WTC11 (cell line): Measurements from ENCODE around the gene ZBTB34. TPM values are rescaled to one million over a fixed set of nuclear protein-coding genes. Genes with fewer than 3 reads are reported as not detected.

Experiments used
- ATAC-seq: fragments of 200-7000 bp; cut with Tn5 transposase; 2 replicates; pipeline ENCODE4 v1.10.0; 2021; ENCODE audit warnings: mild to moderate bottlenecking, moderate library complexity
- CTCF ChIA-PET: fragments of 300-600 bp; sonication (Branson Sonifier 250); formaldehyde crosslinking; loops from one replicate; lab custom pipeline; 2021; ENCODE audit warnings: antibody characterized with exemption; lab: Charles Lee
- POLR2A ChIA-PET: fragments of 350-600 bp; sonication (Branson Sonifier 250); formaldehyde crosslinking; loops from one replicate; lab custom pipeline; 2021; ENCODE audit warnings: antibody characterized with exemption; lab: Charles Lee
- DNase-seq: peaks from one replicate; pipeline ENCODE4 v3.0.0; 2021; ENCODE audit warnings: low spot score
- H3K27ac Mint-ChIP-seq: 2 replicates; pipeline ENCODE4 v1.8.0; 2021; ENCODE audit warnings: mixed read lengths
- H3K27me3 Mint-ChIP-seq: 2 replicates; pipeline ENCODE4 v1.8.0; 2021; ENCODE audit warnings: low read depth, mild to moderate bottlenecking, moderate library complexity, mixed read lengths
- H3K36me3 Mint-ChIP-seq: 2 replicates; pipeline ENCODE4 v1.8.0; 2021; ENCODE audit warnings: mixed read lengths
- H3K4me1 Mint-ChIP-seq: 2 replicates; pipeline ENCODE4 v1.8.0; 2022; ENCODE audit warnings: mixed read lengths
- H3K4me3 Mint-ChIP-seq: 2 replicates; pipeline ENCODE4 v1.8.0; 2021; ENCODE audit warnings: mild to moderate bottlenecking, moderate library complexity, mixed read lengths
- H3K9me3 Mint-ChIP-seq: 2 replicates; pipeline ENCODE4 v1.8.0; 2021; ENCODE audit warnings: mixed read lengths
- ELF4 ChIP-seq: sonication (generic); formaldehyde crosslinking; IDR thresholded peaks from 2 replicates; pipeline ENCODE4 v1.8.1; 2022; ENCODE audit warnings: low read depth, mild to moderate bottlenecking, moderate library complexity, missing genetic modification reagents
- ESRRA ChIP-seq: sonication (generic); formaldehyde crosslinking; IDR thresholded peaks from 2 replicates; pipeline ENCODE4 v1.8.1; 2022; ENCODE audit warnings: mild to moderate bottlenecking, missing genetic modification reagents, borderline replicate concordance
- GRHL2 ChIP-seq: fragments of 250-450 bp; sonication (Bioruptor Pico); IDR thresholded peaks from 2 replicates; pipeline ENCODE4 v1.8.0; 2022; ENCODE audit warnings: mild to moderate bottlenecking, moderate library complexity; ENCODE audit not compliant: insufficient replicate concordance, severe bottlenecking
- KAT7 ChIP-seq: sonication (generic); formaldehyde crosslinking; IDR thresholded peaks from 2 replicates; pipeline ENCODE4 v1.8.1; 2023; ENCODE audit warnings: missing genetic modification reagents, mild to moderate bottlenecking, borderline replicate concordance
- TCF7 ChIP-seq: sonication (generic); formaldehyde crosslinking; IDR thresholded peaks from 2 replicates; pipeline ENCODE4 v1.8.0; 2022; ENCODE audit warnings: mild to moderate bottlenecking, low read depth, missing genetic modification reagents, moderate library complexity
- ZNF396 ChIP-seq: fragments of 250-450 bp; sonication (Bioruptor Pico); IDR thresholded peaks from 2 replicates; pipeline ENCODE4 v1.8.0; 2021; ENCODE audit warnings: mild to moderate bottlenecking, moderate library complexity, borderline replicate concordance
- ZNF671 ChIP-seq: fragments of 250-450 bp; sonication (Bioruptor Pico); IDR thresholded peaks from 2 replicates; pipeline ENCODE4 v1.8.0; 2021; ENCODE audit warnings: mild to moderate bottlenecking
- total RNA-seq: library from RNA; stranded (reverse); gene quantifications from 3 replicates; pipeline ENCODE4 v1.2.3, GENCODE V29; 2021
- TF ChIP-seq, protein P1 (sequence below): sonication (generic); formaldehyde crosslinking; IDR thresholded peaks from 2 replicates; pipeline ENCODE4 v1.8.0; 2022; ENCODE audit warnings: mild to moderate bottlenecking, missing genetic modification reagents
- TF ChIP-seq, protein P2 (sequence below): sonication (generic); formaldehyde crosslinking; IDR thresholded peaks from 2 replicates; pipeline ENCODE4 v1.8.0; 2022; ENCODE audit warnings: missing genetic modification reagents
- TF ChIP-seq, protein P3 (sequence below): sonication (generic); formaldehyde crosslinking; IDR thresholded peaks from 2 replicates; pipeline ENCODE4 v1.8.1; 2022; ENCODE audit warnings: missing genetic modification reagents, borderline replicate concordance
- TF ChIP-seq, protein P4 (sequence below): fragments of 250-450 bp; sonication (Bioruptor Pico); conservative IDR thresholded peaks from 2 replicates; pipeline ENCODE4 v1.9.0; 2021; ENCODE audit warnings: mild to moderate bottlenecking
- TF ChIP-seq, protein P5 (sequence below): fragments of 250-450 bp; sonication (Bioruptor Pico); IDR thresholded peaks from 2 replicates; pipeline ENCODE4 v1.9.0; 2021; ENCODE audit warnings: mild to moderate bottlenecking, borderline replicate concordance
- TF ChIP-seq, protein P6 (sequence below): sonication (generic); formaldehyde crosslinking; IDR thresholded peaks from 2 replicates; pipeline ENCODE4 v1.8.1; 2023; ENCODE audit warnings: mild to moderate bottlenecking, missing genetic modification reagents, borderline replicate concordance

Gene ZBTB34
- total RNA-seq, 1 experiment from 2014 or later = 18.4 TPM

DNA sequence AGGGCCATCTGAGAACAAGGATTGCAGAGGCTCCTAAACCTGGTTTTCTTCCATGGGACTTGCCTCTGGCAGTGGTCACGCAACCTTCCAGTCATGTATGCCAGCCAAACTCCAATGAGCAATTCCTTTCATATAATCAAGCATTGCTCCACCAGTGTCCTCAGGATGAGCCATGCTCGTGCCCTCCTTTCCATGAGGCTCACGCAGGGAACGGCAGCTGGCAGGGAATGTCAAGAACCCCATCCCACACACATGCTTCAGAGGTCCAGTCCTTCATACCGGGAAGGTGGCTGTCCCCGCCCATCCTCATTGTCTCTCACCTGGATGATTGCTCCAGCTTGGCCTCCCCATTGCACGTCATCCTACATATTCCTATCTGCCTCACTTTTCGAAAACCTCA lies 13.4 kb upstream of the ZBTB34 start:
- Mint-ChIP-seq H3K36me3 (no peaks in the 10 kb centered on the region), H3K4me1 (no peaks in the 10 kb centered on the region), H3K9me3 (no peaks in the 10 kb centered on the region), H3K27me3 (peaks cover 6% of the 10 kb centered on the region), H3K27ac (no peak overlapping the region), H3K4me3 (no peak overlapping the region)
- POLR2A ChIA-PET = interaction anchor here (1.1 kb wide), 1 partner anchor 42 kb away, joined by 3 read pairs; the partner anchor contains the start of gene ZBTB43
- CTCF ChIA-PET = interaction anchor here (0.6 to 1.0 kb wide), 3 partner anchors 13 to 888 kb away, joined by 4 to 6 read pairs (median 4); partner anchors contain the start of gene ZBTB34
- DNase-seq (no peak), ATAC-seq (no peak)
- TF ChIP-seq ELF4 (CRISPR knock-in tag) = no peak
- TF ChIP-seq, protein P1, sequence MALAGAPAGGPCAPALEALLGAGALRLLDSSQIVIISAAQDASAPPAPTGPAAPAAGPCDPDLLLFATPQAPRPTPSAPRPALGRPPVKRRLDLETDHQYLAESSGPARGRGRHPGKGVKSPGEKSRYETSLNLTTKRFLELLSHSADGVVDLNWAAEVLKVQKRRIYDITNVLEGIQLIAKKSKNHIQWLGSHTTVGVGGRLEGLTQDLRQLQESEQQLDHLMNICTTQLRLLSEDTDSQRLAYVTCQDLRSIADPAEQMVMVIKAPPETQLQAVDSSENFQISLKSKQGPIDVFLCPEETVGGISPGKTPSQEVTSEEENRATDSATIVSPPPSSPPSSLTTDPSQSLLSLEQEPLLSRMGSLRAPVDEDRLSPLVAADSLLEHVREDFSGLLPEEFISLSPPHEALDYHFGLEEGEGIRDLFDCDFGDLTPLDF (CRISPR knock-in tag) = no peak
- TF ChIP-seq, protein P2, sequence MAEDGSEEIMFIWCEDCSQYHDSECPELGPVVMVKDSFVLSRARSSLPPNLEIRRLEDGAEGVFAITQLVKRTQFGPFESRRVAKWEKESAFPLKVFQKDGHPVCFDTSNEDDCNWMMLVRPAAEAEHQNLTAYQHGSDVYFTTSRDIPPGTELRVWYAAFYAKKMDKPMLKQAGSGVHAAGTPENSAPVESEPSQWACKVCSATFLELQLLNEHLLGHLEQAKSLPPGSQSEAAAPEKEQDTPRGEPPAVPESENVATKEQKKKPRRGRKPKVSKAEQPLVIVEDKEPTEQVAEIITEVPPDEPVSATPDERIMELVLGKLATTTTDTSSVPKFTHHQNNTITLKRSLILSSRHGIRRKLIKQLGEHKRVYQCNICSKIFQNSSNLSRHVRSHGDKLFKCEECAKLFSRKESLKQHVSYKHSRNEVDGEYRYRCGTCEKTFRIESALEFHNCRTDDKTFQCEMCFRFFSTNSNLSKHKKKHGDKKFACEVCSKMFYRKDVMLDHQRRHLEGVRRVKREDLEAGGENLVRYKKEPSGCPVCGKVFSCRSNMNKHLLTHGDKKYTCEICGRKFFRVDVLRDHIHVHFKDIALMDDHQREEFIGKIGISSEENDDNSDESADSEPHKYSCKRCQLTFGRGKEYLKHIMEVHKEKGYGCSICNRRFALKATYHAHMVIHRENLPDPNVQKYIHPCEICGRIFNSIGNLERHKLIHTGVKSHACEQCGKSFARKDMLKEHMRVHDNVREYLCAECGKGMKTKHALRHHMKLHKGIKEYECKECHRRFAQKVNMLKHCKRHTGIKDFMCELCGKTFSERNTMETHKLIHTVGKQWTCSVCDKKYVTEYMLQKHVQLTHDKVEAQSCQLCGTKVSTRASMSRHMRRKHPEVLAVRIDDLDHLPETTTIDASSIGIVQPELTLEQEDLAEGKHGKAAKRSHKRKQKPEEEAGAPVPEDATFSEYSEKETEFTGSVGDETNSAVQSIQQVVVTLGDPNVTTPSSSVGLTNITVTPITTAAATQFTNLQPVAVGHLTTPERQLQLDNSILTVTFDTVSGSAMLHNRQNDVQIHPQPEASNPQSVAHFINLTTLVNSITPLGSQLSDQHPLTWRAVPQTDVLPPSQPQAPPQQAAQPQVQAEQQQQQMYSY = no peak
- no peak for TF ChIP-seq ZNF671
- no peak for TF ChIP-seq TCF7 (CRISPR knock-in tag)
- TF ChIP-seq, protein P3, sequence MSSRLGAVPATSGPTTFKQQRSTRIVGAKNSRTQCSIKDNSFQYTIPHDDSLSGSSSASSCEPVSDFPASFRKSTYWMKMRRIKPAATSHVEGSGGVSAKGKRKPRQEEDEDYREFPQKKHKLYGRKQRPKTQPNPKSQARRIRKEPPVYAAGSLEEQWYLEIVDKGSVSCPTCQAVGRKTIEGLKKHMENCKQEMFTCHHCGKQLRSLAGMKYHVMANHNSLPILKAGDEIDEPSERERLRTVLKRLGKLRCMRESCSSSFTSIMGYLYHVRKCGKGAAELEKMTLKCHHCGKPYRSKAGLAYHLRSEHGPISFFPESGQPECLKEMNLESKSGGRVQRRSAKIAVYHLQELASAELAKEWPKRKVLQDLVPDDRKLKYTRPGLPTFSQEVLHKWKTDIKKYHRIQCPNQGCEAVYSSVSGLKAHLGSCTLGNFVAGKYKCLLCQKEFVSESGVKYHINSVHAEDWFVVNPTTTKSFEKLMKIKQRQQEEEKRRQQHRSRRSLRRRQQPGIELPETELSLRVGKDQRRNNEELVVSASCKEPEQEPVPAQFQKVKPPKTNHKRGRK = no peak
- TF ChIP-seq, protein P4, sequence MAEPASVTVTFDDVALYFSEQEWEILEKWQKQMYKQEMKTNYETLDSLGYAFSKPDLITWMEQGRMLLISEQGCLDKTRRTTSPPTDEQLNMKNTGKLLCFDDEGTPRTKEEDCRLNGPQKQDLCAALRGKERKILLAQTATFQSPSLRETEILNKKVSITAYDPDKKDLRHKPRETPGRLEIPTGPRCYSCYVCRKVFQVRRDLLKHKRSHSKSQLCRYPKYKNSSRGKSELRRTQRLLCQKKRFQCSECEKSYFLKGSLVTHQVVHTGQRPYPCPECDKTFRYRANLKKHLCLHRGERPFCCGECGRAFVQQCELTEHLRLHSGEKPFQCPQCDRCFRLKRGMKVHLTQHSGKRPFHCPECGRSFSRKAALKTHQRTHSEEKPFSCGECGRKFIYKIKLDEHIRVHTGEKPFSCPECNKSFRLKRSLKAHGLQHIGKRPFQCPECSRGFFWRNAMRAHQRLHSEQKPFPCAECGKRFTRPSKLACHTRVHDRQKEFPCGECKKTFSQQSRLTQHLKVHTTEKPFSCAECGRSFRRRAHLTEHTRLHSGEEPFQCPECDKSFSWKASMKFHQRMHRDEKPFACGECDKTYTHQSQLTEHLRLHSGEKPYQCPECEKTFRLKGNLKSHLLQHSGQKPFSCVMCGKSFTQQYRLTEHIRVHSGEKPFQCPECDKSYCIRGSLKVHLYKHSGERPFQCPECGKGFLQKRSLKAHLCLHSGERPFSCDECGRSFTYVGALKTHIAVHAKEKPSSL = no peak
- no peak for TF ChIP-seq ZNF396 (CRISPR knock-in tag)

DNA sequence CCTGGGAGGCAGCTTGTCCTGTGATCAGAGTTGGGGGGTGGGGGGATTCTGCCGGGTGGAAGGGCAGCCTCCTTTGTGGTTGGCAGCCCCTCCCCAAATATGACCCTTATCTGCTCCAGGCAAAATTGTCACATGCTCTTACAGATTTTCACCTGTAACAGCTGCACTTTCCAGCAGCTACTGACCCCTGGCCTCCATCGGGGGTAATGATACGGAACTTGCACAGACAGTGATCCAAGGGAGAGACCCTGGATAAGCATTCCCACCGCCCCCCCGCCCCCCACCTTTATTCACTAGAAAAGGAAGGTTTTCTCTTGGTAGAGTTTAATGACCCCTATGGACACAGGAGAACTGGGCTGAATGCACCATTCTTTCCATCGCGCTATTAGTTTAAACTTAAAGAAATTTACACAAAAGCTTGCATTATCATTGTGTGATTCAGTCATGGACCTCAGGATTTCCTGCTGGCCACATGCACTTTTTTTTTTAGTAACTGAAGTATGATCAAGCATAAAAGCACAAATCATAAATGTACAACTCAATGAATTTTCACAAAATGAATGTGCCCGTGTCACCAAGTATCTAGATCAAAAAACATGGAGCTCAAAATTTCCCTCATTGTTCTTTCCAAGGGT lies 10.7 kb upstream of the ZBTB34 start:
- Mint-ChIP-seq H3K27ac (no peak overlapping the region), H3K4me3 (no peak overlapping the region), H3K27me3 (peaks cover 13% of the 10 kb centered on the region), H3K9me3 (no peaks in the 10 kb centered on the region), H3K36me3 (no peaks in the 10 kb centered on the region), H3K4me1 (no peaks in the 10 kb centered on the region)
- CTCF ChIA-PET = interaction anchor here (0.6 to 2.0 kb wide), 6 partner anchors 10 to 780 kb away, joined by 3 to 9 read pairs (median 3); partner anchors contain the start of genes RALGPS1 and ZBTB34
- POLR2A ChIA-PET = interaction anchor here (0.8 kb wide), 1 partner anchor 144 kb away, joined by 4 read pairs; no protein-coding TSS in a partner anchor
- DNase-seq = no peak
- ATAC-seq = no peak
- TF ChIP-seq, protein P5, sequence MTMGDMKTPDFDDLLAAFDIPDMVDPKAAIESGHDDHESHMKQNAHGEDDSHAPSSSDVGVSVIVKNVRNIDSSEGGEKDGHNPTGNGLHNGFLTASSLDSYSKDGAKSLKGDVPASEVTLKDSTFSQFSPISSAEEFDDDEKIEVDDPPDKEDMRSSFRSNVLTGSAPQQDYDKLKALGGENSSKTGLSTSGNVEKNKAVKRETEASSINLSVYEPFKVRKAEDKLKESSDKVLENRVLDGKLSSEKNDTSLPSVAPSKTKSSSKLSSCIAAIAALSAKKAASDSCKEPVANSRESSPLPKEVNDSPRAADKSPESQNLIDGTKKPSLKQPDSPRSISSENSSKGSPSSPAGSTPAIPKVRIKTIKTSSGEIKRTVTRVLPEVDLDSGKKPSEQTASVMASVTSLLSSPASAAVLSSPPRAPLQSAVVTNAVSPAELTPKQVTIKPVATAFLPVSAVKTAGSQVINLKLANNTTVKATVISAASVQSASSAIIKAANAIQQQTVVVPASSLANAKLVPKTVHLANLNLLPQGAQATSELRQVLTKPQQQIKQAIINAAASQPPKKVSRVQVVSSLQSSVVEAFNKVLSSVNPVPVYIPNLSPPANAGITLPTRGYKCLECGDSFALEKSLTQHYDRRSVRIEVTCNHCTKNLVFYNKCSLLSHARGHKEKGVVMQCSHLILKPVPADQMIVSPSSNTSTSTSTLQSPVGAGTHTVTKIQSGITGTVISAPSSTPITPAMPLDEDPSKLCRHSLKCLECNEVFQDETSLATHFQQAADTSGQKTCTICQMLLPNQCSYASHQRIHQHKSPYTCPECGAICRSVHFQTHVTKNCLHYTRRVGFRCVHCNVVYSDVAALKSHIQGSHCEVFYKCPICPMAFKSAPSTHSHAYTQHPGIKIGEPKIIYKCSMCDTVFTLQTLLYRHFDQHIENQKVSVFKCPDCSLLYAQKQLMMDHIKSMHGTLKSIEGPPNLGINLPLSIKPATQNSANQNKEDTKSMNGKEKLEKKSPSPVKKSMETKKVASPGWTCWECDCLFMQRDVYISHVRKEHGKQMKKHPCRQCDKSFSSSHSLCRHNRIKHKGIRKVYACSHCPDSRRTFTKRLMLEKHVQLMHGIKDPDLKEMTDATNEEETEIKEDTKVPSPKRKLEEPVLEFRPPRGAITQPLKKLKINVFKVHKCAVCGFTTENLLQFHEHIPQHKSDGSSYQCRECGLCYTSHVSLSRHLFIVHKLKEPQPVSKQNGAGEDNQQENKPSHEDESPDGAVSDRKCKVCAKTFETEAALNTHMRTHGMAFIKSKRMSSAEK = no peak
- TF ChIP-seq ESRRA (CRISPR knock-in tag) (no peak), KAT7 (CRISPR knock-in tag) (no peak), GRHL2 (CRISPR knock-in tag) (no peak)
- TF ChIP-seq, protein P6, sequence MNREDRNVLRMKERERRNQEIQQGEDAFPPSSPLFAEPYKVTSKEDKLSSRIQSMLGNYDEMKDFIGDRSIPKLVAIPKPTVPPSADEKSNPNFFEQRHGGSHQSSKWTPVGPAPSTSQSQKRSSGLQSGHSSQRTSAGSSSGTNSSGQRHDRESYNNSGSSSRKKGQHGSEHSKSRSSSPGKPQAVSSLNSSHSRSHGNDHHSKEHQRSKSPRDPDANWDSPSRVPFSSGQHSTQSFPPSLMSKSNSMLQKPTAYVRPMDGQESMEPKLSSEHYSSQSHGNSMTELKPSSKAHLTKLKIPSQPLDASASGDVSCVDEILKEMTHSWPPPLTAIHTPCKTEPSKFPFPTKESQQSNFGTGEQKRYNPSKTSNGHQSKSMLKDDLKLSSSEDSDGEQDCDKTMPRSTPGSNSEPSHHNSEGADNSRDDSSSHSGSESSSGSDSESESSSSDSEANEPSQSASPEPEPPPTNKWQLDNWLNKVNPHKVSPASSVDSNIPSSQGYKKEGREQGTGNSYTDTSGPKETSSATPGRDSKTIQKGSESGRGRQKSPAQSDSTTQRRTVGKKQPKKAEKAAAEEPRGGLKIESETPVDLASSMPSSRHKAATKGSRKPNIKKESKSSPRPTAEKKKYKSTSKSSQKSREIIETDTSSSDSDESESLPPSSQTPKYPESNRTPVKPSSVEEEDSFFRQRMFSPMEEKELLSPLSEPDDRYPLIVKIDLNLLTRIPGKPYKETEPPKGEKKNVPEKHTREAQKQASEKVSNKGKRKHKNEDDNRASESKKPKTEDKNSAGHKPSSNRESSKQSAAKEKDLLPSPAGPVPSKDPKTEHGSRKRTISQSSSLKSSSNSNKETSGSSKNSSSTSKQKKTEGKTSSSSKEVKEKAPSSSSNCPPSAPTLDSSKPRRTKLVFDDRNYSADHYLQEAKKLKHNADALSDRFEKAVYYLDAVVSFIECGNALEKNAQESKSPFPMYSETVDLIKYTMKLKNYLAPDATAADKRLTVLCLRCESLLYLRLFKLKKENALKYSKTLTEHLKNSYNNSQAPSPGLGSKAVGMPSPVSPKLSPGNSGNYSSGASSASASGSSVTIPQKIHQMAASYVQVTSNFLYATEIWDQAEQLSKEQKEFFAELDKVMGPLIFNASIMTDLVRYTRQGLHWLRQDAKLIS (CRISPR knock-in tag) = no peak
